HG02610 (cell line): ENCODE results near the gene CPAMD8.

Experiments used
- ATAC-seq: cut with Tn5 transposase; IDR thresholded peaks from one replicate; pipeline ENCODE4 v1.9.1; 2021; ENCODE audit warnings: mild to moderate bottlenecking, moderate library complexity; ENCODE audit not compliant: unreplicated experiment

Gene CPAMD8

GRCh38 chr19:16922592-16922934 is 104.0 kb downstream of the CPAMD8 start:
- ATAC-seq: no peak

- ATAC-seq: no peak
Observed at GRCh38 chr19:16921766-16922591, 104.6 kb downstream of the CPAMD8 start.

DNA sequence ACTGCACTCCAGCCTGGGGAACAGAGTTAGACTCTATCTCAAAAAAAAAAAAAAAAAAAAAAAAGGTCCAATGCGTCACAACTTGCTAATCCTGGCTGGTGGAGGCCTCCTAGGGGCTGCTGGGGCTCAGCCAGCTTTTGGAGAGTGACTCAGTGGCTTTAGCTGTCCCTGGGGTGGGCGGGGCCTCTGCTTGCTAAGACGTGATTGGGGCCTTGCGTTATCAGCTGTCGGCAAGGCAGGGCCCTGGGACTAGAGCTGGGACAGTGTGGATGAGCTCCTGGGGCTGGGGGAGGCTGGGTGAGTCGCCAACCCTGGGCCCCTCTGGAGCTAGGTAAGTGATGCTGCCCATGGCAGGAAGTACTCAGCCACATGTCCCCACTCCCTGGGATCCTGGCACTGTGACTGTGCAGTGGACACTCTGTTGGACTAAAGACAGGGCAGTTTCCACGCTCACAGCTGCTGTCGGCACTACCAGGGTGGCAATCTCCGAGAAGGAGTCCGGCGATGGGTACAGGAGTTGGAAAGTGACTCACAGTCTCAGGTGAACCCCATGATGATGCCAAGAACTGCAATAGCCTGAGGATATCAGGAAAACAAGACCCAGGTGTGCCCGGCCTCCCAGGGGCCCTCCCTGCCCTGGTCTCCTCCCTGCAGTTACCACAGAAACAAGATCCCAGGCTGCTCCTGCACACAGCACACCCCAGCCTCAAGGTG is 105.6 kb downstream of the CPAMD8 start:
- no peak for ATAC-seq

- no peak for ATAC-seq
Observed at GRCh38 chr19:16919496-16919895, 107.1 kb downstream of the CPAMD8 start.

DNA sequence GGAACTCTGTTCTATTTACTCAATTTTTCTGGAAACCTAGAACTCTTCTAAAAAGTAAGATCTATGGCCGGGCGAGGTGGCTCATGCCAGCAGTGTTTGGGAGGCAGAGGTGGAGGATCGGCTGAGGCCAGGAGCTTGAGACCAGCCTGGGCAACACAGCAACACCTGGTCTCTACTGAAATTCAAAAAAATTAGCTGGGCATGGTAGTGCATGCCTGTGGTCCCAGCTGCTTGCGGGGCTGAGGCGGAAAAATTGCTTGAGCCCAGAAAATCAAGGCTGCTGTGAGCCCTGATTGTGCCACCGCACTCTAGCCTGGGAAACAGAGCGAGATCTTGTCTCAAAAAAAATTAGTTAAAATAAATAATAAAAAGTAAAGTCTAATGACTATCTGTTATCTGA is 109.2 kb downstream of the CPAMD8 start:
- no peak for ATAC-seq

- ATAC-seq: no peak
Observed at GRCh38 chr19:16915734-16916133, 110.9 kb downstream of the CPAMD8 start.

DNA sequence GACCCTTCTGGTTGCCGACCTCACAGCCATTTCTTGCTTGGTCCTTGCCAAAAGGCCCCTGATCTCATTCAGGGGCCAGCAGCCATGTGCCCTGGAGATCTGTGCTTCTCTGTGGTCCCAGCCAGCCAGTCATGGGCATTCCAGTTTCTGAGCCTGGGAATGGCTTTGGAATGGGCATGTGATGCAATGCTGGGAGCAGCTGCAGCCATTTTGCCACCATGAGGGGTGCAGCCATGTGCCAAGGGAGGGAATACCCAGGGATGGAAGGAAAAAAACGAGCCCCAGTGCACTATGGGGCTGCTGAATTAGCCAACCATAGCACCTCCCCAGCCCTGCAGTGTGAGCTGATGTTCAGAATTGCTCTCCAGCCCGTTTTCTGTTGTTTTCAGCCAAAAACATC is 111.5 kb downstream of the CPAMD8 start:
- ATAC-seq: no peak

DNA sequence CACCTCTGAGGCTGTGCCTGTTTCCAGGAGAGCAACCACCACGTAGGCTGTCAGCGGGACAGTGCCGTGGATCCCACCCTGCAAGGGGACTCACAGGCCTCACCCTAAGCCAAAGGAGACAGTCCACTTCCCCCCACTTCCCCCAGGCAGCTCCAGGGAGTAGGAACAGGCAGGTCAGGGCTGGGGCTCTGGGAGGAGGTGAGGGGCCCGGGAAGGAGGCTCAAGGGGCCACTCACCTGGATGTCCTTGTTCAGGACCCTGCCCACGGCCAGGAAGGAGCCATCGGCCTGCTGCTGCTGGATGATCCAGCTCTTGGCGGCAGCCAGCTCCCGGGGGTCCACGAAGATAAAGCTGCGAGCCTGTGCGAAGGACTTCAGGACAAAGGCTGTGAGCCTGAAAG is 112.2 kb downstream of the CPAMD8 start:
- no peak for ATAC-seq

- no peak for ATAC-seq
Observed at GRCh38 chr19:16912780-16913179, 113.8 kb downstream of the CPAMD8 start.

- no peak for ATAC-seq
Observed at GRCh38 chr19:16911046-16911445, 115.6 kb downstream of the CPAMD8 start.

GRCh38 chr19:16908759-16909158 is 117.9 kb downstream of the CPAMD8 start:
- ATAC-seq: no peak

DNA sequence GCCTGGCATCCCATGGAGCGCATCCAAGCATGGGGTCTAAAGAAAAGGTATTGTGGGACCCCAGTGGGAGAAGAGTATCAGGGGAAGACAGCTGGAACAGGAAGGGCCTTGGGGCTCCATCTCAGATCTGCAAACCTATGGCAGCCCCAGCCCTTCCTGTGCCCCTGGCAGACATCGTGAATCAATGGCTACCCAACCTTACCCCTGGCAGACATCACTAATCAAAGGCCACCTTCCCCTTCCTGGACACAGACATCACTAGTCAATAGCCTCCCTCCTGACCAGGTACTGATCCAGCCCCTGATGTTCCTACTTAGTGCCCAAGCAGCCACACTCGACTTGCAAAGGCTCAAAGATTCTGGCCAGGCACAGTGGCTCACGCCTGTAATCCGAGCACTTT is 122.0 kb downstream of the CPAMD8 start:
- ATAC-seq: no peak

GRCh38 chr19:16903347-16903746 is 123.3 kb downstream of the CPAMD8 start:
- no peak for ATAC-seq

- no peak for ATAC-seq
Observed at GRCh38 chr19:16902545-16902944, 124.1 kb downstream of the CPAMD8 start.

- ATAC-seq: no peak
Observed at GRCh38 chr19:16901491-16902175, 125.0 kb downstream of the CPAMD8 start.

DNA sequence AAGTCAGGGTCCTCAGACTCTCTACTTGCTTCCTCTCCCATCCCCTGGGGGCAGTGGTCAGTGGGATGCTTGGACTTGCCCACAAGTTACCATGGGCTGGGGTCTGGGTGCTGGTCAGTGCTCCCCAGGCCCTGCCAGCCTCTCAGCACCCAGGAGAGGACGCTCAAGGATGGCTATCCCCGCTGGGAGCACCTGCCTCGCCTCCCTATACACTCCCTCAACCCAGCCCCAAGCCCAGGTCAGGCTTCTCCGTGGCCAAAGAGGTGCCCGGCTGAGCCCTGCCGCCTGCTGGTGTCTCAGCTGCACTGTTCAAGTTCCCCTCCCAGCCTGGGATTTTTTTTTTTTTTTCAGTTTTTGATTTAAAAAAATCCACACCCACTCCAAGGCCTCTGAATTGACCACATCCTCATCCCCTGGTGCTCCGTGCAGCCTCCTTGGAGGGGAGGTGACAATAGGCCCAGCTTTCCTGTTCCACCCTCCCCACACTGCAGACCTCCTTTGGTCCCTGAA is 127.0 kb downstream of the CPAMD8 start:
- ATAC-seq: no peak

DNA sequence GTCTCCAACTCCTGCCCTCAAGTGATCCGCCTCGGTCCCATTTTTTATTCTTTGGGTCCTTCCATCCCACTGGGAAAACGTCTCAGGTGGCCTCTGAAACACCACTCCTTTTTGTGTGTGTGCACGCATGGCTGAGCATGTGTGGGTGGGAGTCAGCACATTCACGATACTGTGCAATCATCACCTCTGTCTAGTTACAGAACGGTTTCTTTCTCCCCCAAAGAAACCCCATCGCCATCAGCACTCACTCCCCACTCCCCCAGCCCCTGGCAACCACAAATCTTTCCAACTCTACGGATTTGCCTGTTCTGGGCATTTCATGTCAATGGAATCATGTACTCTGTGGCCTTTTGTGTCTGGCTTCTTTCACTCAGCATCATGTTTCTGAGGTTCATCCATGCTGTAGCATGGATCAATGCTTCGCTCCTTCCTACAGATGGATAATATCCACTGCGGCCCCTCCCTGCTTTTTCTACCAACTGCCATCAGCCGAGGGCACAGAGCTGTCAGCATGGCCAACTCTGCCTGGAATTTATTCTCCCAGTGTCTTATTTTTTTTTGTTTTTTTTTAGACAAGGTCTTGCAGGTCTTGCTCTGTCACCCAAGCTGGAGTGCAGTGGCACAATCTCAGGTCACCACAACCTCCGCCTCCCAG is 128.1 kb downstream of the CPAMD8 start:
- ATAC-seq: no peak

DNA sequence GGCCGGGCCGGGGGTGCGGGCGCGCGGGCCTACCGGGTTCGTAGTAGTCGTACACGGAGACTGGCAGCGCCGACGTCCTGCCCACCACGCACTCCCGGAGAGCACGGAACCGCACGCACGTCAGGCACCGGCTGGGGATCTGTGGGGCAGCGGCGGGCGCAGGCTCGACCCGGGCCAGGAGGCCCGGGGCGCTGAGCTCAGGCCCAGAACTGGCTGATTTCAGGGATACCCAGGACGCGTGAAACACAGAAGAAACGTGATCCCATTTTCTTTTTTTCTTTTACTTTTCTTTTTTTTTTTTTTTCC is 128.8 kb downstream of the CPAMD8 start:
- ATAC-seq: no peak

GRCh38 chr19:16897029-16897855 is 129.4 kb downstream of the CPAMD8 start:
- ATAC-seq: no peak
